ENCODE measurements around the gene MAPKAP1. TPM values are rescaled to one million over a fixed set of nuclear protein-coding genes. Genes with fewer than 3 reads are reported as not detected.

Gene MAPKAP1
- polyA plus RNA-seq, 1 donor from 2014 or later, result 57.5 TPM

GRCh38 chr9:125492719-125493118 is 214.3 kb downstream of the MAPKAP1 start:
- H3K4me2 ChIP-seq (ENCODE audit: low read length), result no peak overlapping the region
- H3K9me3 ChIP-seq (ENCODE audit: low read length), result no peaks in the 10 kb centered on the region
- H3K9me2 ChIP-seq (ENCODE audit: insufficient read depth, low read length), result no peaks in the 10 kb centered on the region
- H2AFZ ChIP-seq (ENCODE audit: low read depth, low read length), result no peak overlapping the region
- no peaks in the 10 kb centered on the region for H3K27me3 ChIP-seq (ENCODE audit: insufficient read depth, low read depth, low read length)
- H3K4me3 ChIP-seq (ENCODE audit: low read length), result no peak overlapping the region
- TF ChIP-seq REST (IDR thresholded peaks at IDR 0.05; ENCODE audit: borderline replicate concordance) (no peak), CTCF (IDR thresholded peaks at IDR 0.05; ENCODE audit: poor library complexity, severe bottlenecking) (no peak), MXI1 (conservative IDR thresholded peaks at IDR 0.05; ENCODE audit: poor library complexity, severe bottlenecking) (no peak), EZH2 (IDR thresholded peaks at IDR 0.05; ENCODE audit: borderline replicate concordance, insufficient read depth, low read length, poor library complexity, severe bottlenecking) (no peak), RAD21 (conservative IDR thresholded peaks at IDR 0.05) (no peak), EP300 (conservative IDR thresholded peaks at IDR 0.05; ENCODE audit: poor library complexity, severe bottlenecking) (no peak), TAF1 (IDR thresholded peaks at IDR 0.05; ENCODE audit: low read depth) (no peak), POLR2AphosphoS5 (IDR thresholded peaks at IDR 0.05) (no peak), SMC3 (conservative IDR thresholded peaks at IDR 0.05; ENCODE audit: poor library complexity) (no peak)
- no peaks in the 10 kb centered on the region for H4K20me1 ChIP-seq (ENCODE audit: insufficient read depth)
- no peaks in the 10 kb centered on the region for H3K79me2 ChIP-seq (replicated peaks; ENCODE audit: insufficient read depth, low read length)
- no peaks in the 10 kb centered on the region for H3F3A ChIP-seq (ENCODE audit: insufficient read depth, low read length, poor library complexity, severe bottlenecking)
- H3K36me3 ChIP-seq (ENCODE audit: insufficient read depth, low read length), result no peaks in the 10 kb centered on the region
- H3K27ac ChIP-seq (ENCODE audit: low read length), result no peak overlapping the region
- H3K9ac ChIP-seq (ENCODE audit: low read length), result no peak overlapping the region

- no peak overlapping the region for H3K27ac ChIP-seq (ENCODE audit: low read length)
- H3K9me3 ChIP-seq (ENCODE audit: low read length), result no peaks in the 10 kb centered on the region
- H3K27me3 ChIP-seq (ENCODE audit: insufficient read depth, low read depth, low read length), result no peaks in the 10 kb centered on the region
- H3K36me3 ChIP-seq (ENCODE audit: insufficient read depth, low read length), result no peaks in the 10 kb centered on the region
- H3K4me3 ChIP-seq (ENCODE audit: low read length), result no peak overlapping the region
- TF ChIP-seq RAD21 (conservative IDR thresholded peaks at IDR 0.05) (no peak), EP300 (conservative IDR thresholded peaks at IDR 0.05; ENCODE audit: poor library complexity, severe bottlenecking) (no peak), MXI1 (conservative IDR thresholded peaks at IDR 0.05; ENCODE audit: poor library complexity, severe bottlenecking) (no peak), TAF1 (IDR thresholded peaks at IDR 0.05; ENCODE audit: low read depth) (no peak), CTCF (IDR thresholded peaks at IDR 0.05; ENCODE audit: poor library complexity, severe bottlenecking) (no peak), EZH2 (IDR thresholded peaks at IDR 0.05; ENCODE audit: borderline replicate concordance, insufficient read depth, low read length, poor library complexity, severe bottlenecking) (no peak), POLR2AphosphoS5 (IDR thresholded peaks at IDR 0.05) (no peak)
- no peaks in the 10 kb centered on the region for H3F3A ChIP-seq (ENCODE audit: insufficient read depth, low read length, poor library complexity, severe bottlenecking)
- no peaks in the 10 kb centered on the region for H3K79me2 ChIP-seq (replicated peaks; ENCODE audit: insufficient read depth, low read length)
- H4K20me1 ChIP-seq (ENCODE audit: insufficient read depth), result no peaks in the 10 kb centered on the region
- H2AFZ ChIP-seq (ENCODE audit: low read depth, low read length), result no peak overlapping the region
- no peaks in the 10 kb centered on the region for H3K9me2 ChIP-seq (ENCODE audit: insufficient read depth, low read length)
- no peak overlapping the region for H3K4me2 ChIP-seq (ENCODE audit: low read length)
- no peak overlapping the region for H3K9ac ChIP-seq (ENCODE audit: low read length)
Measured at GRCh38 chr9:125487842-125488241, 219.2 kb downstream of the MAPKAP1 start.
